SK-N-MC (cell line): ENCODE results near the gene NAPG.

ENCODE experiments used
- EZH2 ChIP-seq: fragments of 200-600 bp; sonication (generic); IDR thresholded peaks from one replicate; pipeline ENCODE4 v1.6.1; 2017; ENCODE audit warnings: antibody characterized with exemption
- POLR2AphosphoS5 ChIP-seq: IDR thresholded peaks from 2 replicates; pipeline ENCODE4 v1.6.1; 2012; ENCODE audit warnings: mild to moderate bottlenecking, low read depth, low read length, borderline replicate concordance

DNA sequence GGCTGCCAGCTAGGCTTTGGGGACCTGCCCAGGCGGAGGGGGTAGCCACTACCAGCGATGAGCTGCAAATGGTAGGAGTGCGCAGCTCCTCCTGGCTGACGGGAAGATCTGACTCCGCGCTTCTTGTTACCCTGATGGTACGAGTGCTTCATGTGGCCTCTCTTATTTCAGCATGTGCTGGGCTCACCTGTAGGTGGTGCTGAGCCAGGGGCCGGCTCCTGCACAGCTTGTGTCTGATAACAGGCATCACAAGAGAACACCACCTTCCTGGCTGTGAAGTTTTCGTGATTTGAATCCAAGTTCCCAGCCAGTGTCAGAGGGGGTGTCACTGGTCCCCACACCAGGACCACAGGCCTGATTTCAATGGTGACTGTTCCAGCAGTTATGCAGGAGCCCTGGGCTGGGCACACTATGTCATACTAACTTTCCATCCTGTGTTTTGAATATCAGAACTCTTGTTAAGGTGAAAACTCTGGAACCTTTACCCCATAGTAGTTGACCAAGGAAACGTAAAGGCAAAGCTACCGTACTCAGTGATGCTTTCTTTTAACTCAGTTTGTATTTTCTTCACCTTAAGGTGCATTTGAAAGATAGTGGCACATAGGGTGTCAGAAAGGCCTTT, 43.4 kb upstream of the NAPG start:
- TF ChIP-seq POLR2AphosphoS5 (no peak), EZH2 (no peak)
